Suprapubic skin (tissue), 4 donors: ENCODE measurements around the gene PTBP1.

Experiments
- CTCF ChIP-seq, 2 donors: fragments of 200-600 bp in 1 of 2; fragments of 450-650 bp in 1 of 2; sonication (generic) in 1 of 2; IDR thresholded peaks; one replicate each; pipeline ENCODE4 v1.5.1; 2016 to 2019; ENCODE audit warnings: antibody characterized with exemption in 2 of 2, mild to moderate bottlenecking in 1 of 2, moderate library complexity in 1 of 2
- EP300 ChIP-seq: sonication (generic); formaldehyde crosslinking; IDR thresholded peaks from one replicate; pipeline ENCODE4 v1.6.1; 2017; ENCODE audit warnings: antibody characterized with exemption
- POLR2A ChIP-seq, 2 donors: fragments of 450-650 bp; IDR thresholded peaks; one replicate each; pipeline ENCODE4 v1.6.1; 2017; ENCODE audit warnings: antibody characterized with exemption in 2 of 2, mild to moderate bottlenecking in 2 of 2, moderate library complexity in 2 of 2
- POLR2AphosphoS5 ChIP-seq, 3 donors: sonication (generic); formaldehyde crosslinking; IDR thresholded peaks; one replicate each; pipeline ENCODE4 v1.6.1; 2017; ENCODE audit warnings: antibody characterized with exemption in 3 of 3

- no peak for TF ChIP-seq POLR2A (IDR thresholded peaks at IDR 0.05)
- no peak for TF ChIP-seq CTCF (IDR thresholded peaks at IDR 0.05)
- no peak for TF ChIP-seq EP300
- no peak for TF ChIP-seq POLR2AphosphoS5 (IDR thresholded peaks at IDR 0.05)
Observed at GRCh38 chr19:772730-773436, 24.4 kb upstream of the PTBP1 start.
